Measurements from ENCODE around the gene MBL2. TPM values are rescaled to one million over a fixed set of nuclear protein-coding genes. Genes with fewer than 3 reads are reported as not detected.

The MBL2 gene
- total and polyA plus RNA-seq, 2 donors from 2014 or later: not detected

DNA sequence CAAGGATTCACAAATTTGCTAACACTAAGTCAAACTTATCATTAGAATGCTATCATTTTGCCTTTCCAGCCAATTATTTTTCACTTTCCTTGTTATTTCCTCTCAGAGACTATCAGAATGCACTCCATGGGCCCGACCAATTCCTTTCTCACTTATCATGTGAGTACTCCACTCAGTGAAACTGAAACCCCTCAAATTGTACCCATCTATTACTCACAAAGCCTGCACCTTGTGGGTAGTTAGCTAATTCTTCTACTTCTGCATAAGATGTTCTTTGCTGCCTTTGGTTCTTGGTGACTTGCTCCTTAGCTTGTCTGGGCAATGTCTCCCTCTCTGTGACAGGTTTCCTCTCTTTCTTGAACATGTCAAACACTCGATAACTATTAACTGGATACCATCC, 35.2 kb upstream of the MBL2 start:
- TF ChIP-seq, protein P1, sequence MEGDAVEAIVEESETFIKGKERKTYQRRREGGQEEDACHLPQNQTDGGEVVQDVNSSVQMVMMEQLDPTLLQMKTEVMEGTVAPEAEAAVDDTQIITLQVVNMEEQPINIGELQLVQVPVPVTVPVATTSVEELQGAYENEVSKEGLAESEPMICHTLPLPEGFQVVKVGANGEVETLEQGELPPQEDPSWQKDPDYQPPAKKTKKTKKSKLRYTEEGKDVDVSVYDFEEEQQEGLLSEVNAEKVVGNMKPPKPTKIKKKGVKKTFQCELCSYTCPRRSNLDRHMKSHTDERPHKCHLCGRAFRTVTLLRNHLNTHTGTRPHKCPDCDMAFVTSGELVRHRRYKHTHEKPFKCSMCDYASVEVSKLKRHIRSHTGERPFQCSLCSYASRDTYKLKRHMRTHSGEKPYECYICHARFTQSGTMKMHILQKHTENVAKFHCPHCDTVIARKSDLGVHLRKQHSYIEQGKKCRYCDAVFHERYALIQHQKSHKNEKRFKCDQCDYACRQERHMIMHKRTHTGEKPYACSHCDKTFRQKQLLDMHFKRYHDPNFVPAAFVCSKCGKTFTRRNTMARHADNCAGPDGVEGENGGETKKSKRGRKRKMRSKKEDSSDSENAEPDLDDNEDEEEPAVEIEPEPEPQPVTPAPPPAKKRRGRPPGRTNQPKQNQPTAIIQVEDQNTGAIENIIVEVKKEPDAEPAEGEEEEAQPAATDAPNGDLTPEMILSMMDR (IDR thresholded peaks at IDR 0.05; ENCODE audit: borderline replicate concordance, extremely low read depth, insufficient read depth): no peak
- FAIRE-seq (no peak), DNase-seq (no peak)
- no peak overlapping the region for H3K27ac ChIP-seq (ENCODE audit: low read depth in 2 of 2, low read length in 2 of 2)
- intact Hi-C loops (cut with DNase I): no loop called here
- H3K27me3 ChIP-seq (ENCODE audit: control insufficient read depth, insufficient read depth, low read length): no peaks in the 10 kb centered on the region
- H3K4me1 ChIP-seq (ENCODE audit: control insufficient read depth in 2 of 3, insufficient read depth in 2 of 3, low read depth in 1 of 3, low read length in 3 of 3): no peaks in the 10 kb centered on the region
- no peak overlapping the region for H3K4me3 ChIP-seq (ENCODE audit: low read length in 3 of 3)
- H3K9me3 ChIP-seq (ENCODE audit: control insufficient read depth in 2 of 3, insufficient read depth in 1 of 3, low read length in 3 of 3): no peaks in the 10 kb centered on the region
- H3K36me3 ChIP-seq (ENCODE audit: control insufficient read depth in 2 of 3, insufficient read depth in 3 of 3, low read length in 3 of 3): no peaks in the 10 kb centered on the region
- H3K9ac ChIP-seq (ENCODE audit: low read length in 3 of 3): no peak overlapping the region

DNA sequence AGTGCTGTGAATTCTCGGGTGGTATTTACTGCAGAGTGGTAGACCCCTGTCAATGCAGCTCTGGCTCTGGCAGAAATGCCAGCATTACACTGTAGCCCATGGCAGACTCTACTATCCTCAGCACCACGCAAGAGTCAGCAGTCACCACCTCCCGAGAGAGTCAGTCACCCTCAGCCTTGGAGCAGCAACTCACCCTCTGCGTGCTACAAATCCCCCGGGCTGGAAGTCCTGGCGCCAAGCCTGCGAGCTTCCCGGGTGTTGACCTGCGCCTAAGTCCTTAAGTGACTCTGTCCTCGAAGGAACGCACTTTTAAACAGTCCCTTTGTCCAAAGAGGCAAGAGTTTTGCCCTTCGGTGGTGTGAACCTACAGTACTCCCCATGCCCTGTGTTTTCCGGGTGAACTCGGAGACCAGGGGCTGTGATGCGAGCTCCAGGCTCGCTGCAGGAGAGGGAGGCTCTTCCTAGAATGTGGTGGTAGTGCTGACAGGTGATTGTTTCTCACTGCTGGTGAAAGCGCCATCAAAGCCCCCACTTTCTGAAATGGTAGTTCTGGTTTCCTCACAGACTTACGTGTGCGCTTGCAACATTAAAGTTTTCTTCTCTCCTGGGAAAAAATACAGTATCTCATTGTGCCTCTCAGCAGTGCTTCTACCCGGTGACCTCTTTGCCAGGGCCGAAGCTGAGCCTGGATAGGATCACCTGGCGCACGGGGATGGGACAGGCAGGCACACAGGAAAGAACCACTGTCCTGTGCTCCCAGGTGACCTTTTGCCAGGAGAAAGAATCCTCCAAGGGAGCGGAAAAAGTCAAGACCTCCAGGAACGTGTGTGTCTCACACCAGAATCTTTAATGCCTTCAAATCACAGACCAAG, 33.1 kb upstream of the MBL2 start:
- no peak overlapping the region for H3K4me3 ChIP-seq (ENCODE audit: low read length in 3 of 3)
- no peak overlapping the region for H3K9ac ChIP-seq (ENCODE audit: low read length in 3 of 3)
- no peaks in the 10 kb centered on the region for H3K4me1 ChIP-seq (ENCODE audit: control insufficient read depth in 2 of 3, insufficient read depth in 2 of 3, low read depth in 1 of 3, low read length in 3 of 3)
- no peaks in the 10 kb centered on the region for H3K9me3 ChIP-seq (ENCODE audit: control insufficient read depth in 2 of 3, insufficient read depth in 1 of 3, low read length in 3 of 3)
- TF ChIP-seq, protein P1 (IDR thresholded peaks at IDR 0.05; ENCODE audit: borderline replicate concordance, extremely low read depth, insufficient read depth): no peak
- no peaks in the 10 kb centered on the region for H3K36me3 ChIP-seq (ENCODE audit: control insufficient read depth in 2 of 3, insufficient read depth in 3 of 3, low read length in 3 of 3)
- H3K27me3 ChIP-seq (ENCODE audit: control insufficient read depth, insufficient read depth, low read length): no peaks in the 10 kb centered on the region
- no peak for DNase-seq
- intact Hi-C loops (cut with DNase I): no loop called here
- H3K27ac ChIP-seq (ENCODE audit: low read depth in 2 of 2, low read length in 2 of 2): no peak overlapping the region
- no peak for FAIRE-seq

DNA sequence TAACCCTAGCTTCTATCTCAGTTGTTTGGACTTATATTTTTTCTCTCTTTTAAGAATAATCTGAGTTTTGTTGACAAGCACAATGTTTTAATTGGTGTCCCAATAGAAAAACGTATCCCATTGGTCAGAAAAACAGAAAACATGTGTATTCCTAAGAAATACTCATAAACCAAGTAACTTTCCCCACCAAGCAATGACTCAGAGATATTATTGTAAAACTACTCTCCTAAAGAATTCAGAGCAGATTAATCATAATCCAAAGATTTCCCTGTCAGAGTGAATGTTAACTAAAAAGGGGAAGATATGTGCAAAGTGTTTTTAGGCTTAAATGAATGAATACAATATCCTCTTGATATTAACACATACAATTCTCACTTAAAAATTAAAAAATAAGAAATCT, 29.4 kb upstream of the MBL2 start:
- H3K4me1 ChIP-seq (ENCODE audit: control insufficient read depth in 2 of 3, insufficient read depth in 2 of 3, low read depth in 1 of 3, low read length in 3 of 3): no peaks in the 10 kb centered on the region
- no peak for FAIRE-seq

More for the DNA sequence above, 29.4 kb upstream of the MBL2 start:
- H3K9ac ChIP-seq (ENCODE audit: low read length in 3 of 3): no peak overlapping the region
- no peak for DNase-seq
- intact Hi-C loops (cut with DNase I): no loop called here
- TF ChIP-seq, protein P1 (IDR thresholded peaks at IDR 0.05; ENCODE audit: borderline replicate concordance, extremely low read depth, insufficient read depth): no peak
- H3K4me3 ChIP-seq (ENCODE audit: low read length in 3 of 3): no peak overlapping the region
- no peaks in the 10 kb centered on the region for H3K36me3 ChIP-seq (ENCODE audit: control insufficient read depth in 2 of 3, insufficient read depth in 3 of 3, low read length in 3 of 3)
- no peaks in the 10 kb centered on the region for H3K27me3 ChIP-seq (ENCODE audit: control insufficient read depth, insufficient read depth, low read length)
- H3K9me3 ChIP-seq (ENCODE audit: control insufficient read depth in 2 of 3, insufficient read depth in 1 of 3, low read length in 3 of 3): no peaks in the 10 kb centered on the region
- no peak overlapping the region for H3K27ac ChIP-seq (ENCODE audit: low read depth in 2 of 2, low read length in 2 of 2)
